AG09309 (cell line): ENCODE measurements around the gene SHC1.

ENCODE experiments used
- DNase-seq: peaks from one replicate; pipeline ENCODE4 v3.0.0-alpha.2; 2010; ENCODE audit warnings: low read depth
- H3K4me3 ChIP-seq: 2 replicates; pipeline ENCODE4 v1.5.1; 2011; ENCODE audit warnings: mild to moderate bottlenecking, low read depth, low read length, moderate library complexity; ENCODE audit not compliant: control insufficient read depth
- TF ChIP-seq, protein P1 (sequence below): IDR thresholded peaks from 2 replicates; pipeline ENCODE4 v1.5.1; 2011; ENCODE audit warnings: mild to moderate bottlenecking, low read depth, low read length, inconsistent platforms; ENCODE audit not compliant: insufficient read depth, control insufficient read depth; ENCODE audit errors: missing control alignments

SHC1 gene

DNA sequence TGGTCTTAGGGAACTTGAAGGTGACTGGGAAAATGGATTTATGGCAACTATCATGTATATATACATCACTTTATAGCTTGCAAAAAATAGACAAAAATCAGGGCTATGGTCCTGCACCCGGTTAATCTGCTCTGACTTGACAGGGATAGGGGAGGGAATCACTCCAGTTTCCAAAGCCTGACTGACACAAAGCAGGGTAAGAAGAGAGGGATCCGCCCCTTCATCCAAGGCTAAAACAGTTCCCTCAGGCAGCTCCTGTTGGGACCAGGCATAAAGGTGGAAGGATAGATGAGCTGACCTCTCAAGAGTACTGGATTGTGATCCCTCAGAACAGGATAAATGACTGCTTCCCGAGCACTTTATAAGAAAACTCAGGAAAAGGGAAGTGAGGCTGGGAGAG is 16.0 kb downstream of the SHC1 start:
- TF ChIP-seq, protein P1, sequence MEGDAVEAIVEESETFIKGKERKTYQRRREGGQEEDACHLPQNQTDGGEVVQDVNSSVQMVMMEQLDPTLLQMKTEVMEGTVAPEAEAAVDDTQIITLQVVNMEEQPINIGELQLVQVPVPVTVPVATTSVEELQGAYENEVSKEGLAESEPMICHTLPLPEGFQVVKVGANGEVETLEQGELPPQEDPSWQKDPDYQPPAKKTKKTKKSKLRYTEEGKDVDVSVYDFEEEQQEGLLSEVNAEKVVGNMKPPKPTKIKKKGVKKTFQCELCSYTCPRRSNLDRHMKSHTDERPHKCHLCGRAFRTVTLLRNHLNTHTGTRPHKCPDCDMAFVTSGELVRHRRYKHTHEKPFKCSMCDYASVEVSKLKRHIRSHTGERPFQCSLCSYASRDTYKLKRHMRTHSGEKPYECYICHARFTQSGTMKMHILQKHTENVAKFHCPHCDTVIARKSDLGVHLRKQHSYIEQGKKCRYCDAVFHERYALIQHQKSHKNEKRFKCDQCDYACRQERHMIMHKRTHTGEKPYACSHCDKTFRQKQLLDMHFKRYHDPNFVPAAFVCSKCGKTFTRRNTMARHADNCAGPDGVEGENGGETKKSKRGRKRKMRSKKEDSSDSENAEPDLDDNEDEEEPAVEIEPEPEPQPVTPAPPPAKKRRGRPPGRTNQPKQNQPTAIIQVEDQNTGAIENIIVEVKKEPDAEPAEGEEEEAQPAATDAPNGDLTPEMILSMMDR = no peak
- DNase-seq = no peak
- H3K4me3 ChIP-seq = no peak overlapping the region

DNA sequence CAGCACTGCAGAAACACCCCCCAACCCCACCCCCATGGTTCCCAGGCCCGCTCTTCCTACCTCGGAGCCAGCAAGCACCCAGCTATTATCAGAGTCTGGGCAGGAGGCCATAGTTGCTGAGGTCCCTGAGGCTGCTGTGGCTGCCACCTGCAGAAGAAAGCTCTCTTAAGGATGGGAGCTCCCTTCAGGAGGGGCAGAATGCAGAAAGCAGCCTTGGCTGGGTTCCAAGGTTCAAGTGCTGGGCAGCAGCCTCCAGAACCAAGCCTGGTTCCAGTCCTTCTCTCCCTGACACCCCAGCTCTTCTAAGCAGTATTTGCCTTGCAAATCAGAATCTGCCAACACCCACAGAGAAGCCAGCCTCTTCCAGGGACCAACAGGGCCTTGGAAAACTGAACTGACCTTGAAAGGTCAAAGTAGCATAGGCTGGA is 16.9 kb downstream of the SHC1 start:
- TF ChIP-seq, protein P1 = no peak
- DNase-seq = no peak
- H3K4me3 ChIP-seq = no peak overlapping the region

DNA sequence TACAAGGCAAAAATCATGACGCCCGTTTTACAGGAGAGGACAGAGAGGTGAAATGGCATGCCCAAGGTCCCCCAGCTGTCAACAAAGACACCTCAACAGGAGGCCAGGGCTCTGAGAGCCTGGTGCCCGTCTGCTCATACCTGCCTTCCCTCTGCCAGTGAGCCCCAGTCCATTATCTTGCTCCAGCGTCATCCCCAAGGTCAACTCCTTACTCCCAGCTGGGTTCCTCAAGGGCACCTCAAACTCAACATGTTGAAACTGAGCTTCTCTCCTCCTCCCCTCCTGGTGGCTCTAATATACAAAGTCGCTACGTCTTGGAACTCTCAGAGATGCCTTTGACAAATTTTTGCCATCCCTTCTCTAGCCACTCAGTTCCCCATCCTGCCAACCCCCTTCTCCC is 17.9 kb downstream of the SHC1 start:
- TF ChIP-seq, protein P1 = no peak
- DNase-seq = no peak
- no peak overlapping the region for H3K4me3 ChIP-seq

DNA sequence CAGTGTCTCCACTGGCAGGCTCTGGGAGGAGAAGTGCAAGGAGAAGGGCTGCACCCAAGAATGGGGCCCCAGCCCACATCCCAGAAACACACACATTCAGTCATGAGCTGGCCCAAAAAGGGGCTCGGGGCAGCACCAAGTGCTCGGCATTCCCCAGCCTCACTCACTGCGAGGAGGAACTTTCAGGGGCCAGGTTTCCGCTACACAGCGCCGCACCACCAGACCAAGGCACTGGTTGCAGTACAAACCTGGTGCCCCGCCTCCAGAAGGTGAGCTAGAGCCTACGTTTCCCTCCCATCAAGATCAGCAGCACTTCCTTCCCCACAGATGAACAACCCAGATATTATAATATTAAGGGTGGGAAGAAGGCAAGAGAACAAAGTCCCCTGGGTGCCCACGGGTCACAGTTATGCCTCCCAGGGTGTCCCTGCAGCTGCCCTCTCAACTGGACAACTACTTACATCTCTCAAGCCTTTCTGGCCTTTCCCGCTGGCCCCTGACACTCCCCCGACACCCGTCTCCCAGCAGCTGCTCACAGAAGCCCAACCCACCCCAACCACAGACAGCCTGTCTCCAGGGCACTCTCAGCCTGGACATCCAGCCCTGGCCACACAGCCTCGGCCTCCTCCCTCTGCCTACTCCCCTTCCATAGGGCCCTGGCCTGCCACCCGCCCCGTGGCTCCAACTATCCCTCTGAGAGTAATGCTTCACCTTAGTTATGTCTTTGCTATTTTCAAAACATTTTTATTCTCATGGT is 18.5 kb downstream of the SHC1 start:
- TF ChIP-seq, protein P1 = no peak
- no peak for DNase-seq
- no peak overlapping the region for H3K4me3 ChIP-seq

DNA sequence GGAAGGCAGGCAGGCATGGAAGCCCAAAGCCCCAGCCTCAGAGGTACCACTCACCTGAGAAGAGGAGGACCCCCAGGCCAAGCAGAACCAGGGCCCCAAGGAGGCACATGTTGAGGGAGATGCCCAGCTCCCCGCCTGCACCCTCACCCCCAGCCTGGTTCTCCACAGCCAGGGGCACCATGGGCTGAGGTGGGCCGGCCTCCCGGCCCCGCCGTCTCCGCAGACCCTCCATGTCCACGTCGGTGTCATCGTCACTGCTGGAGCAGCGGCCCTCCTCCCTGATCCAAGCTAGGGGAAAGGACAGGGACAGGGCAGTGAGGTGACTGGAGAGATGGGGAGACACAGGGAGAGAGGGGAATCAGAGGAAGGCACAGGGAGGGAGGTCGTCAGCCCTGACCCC is 22.5 kb downstream of the SHC1 start:
- TF ChIP-seq, protein P1 = no peak
- no peak for DNase-seq

DNA sequence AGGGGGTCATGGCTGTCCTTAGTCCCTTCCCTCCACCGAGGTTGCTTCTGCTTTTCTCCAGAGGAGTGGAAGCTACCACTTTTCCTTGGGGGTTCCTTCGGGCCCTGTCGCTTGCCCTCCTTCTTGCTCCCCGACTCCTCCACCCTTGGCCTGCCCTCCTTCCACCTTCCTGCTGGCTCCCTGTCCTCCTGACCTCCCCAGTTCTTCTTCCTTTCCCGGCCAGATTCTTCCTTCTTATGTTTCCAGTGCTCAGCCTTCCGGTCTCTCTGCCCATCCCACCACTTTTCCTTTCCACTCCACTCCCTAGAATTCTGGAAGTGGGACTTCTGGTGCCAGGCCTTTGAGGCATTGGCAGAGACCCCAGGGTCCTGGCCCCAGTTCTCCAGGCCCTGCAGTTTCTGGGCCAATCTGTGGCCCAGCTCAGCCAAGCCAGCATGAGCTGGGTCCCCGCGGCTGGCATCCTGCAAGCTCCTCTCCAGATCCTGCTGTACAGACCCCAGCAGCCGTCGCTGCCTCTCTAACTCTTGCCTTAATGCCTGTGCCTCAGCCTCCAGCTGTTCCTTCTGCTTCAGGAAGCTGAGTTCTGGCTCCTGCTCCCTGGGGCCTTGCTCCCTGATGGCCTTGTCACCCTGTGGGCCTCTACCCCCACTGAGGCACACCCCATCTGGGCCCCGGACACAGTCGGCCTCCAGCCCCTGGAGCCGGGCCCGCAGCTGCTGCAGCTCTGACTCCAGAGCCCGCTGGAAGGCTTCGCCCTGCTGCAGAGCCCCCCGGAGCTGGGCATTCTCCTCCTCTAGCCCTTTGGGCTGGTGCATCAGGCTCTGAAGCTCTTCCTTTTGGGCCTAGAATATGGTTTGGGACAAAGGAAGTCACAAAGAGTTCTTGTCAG is 24.3 kb downstream of the SHC1 start:
- H3K4me3 ChIP-seq = no peak overlapping the region
- TF ChIP-seq, protein P1 = no peak
- no peak for DNase-seq

More for the DNA sequence above, 22.5 kb downstream of the SHC1 start:
- H3K4me3 ChIP-seq = no peak overlapping the region
